Coronary artery (tissue), 2 donors: ENCODE data around the gene NTF3.

Source experiments
- DNase-seq: peaks from one replicate; pipeline ENCODE4 v3.0.0-alpha.2; 2017; ENCODE audit warnings: low spot score
- H3K27ac ChIP-seq, 2 donors: fragments of 200-600 bp; sonication (generic); one replicate each; pipeline ENCODE4 v1.5.1; 2016 to 2019
- H3K4me3 ChIP-seq: fragments of 200-600 bp; sonication (generic); 2 replicates; pipeline ENCODE4 v1.5.1; 2016; ENCODE audit warnings: mild to moderate bottlenecking, moderate library complexity
- CTCF ChIP-seq: fragments of 200-600 bp; sonication (generic); IDR thresholded peaks from one replicate; pipeline ENCODE4 v1.5.1; 2019; ENCODE audit warnings: antibody characterized with exemption

NTF3 gene

DNA sequence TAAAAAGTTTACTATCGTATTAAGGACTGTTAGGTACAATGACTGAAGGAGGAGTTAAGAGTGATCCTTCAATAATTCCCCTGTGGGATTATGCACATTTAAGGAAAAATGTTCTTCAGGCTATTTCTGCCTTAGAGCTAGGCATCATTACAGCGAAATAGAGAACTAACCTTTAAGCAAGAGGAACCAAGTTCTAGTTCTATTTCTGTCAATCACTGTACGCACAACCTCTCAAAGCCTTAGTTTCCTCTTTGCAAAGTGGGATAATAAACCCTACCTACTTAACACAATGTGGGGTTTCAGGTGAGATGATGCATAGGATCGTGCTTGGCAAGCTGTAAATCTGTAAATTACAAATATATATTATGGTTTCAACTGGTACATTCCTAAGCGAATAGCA lies 15.4 kb downstream of the NTF3 start:
- TF ChIP-seq CTCF, result no peak
- DNase-seq, result no peak
- Histone ChIP-seq H3K27ac (no peak overlapping the region), H3K4me3 (no peak overlapping the region)

- no peak overlapping the region for H3K27ac ChIP-seq
- no peak for TF ChIP-seq CTCF
- DNase-seq, result no peak
- H3K4me3 ChIP-seq, result no peak overlapping the region
Observed at GRCh38 chr12:5451251-5451650, 19.3 kb downstream of the NTF3 start.

DNA sequence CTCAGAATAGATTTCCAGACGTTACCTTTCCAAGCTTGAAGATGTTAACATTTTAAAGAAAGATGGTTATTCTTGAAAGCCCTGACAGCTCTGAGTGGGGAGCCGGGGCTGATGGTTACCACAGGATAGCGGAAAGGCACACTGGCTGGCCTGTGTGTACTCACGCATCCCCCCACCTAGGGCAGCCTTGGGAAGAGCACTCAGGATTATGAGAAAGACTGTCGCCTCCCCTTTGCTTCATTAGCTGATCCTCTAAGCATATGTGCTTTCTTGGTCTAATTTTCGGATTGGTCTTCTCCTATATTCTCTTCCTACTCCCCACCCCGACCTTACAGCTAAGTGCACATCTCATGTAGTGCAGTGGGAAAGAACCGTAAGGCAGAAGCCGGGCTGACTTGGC lies 20.7 kb downstream of the NTF3 start:
- no peak for TF ChIP-seq CTCF
- Histone ChIP-seq H3K27ac (no peak overlapping the region), H3K4me3 (no peak overlapping the region)
- DNase-seq, result no peak

DNA sequence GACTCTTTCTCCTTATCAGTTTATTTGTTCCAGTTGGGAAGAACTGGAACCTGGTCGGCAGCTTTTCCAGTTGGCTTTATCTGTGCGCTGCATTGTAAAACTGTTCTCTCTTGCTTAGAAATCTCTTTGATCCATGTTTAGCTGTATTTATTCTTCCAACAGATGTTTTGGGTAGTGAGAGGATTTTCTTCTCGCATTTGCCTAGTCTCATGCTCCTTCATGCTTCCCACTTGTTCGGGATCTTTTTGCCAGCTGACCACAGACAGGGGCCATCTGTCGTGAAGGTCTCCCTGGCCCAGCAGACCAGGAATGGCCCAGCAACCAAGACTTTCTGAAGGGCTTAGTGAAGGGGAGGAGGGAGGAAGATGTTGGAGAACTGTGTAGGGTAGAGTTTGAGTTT lies 21.6 kb downstream of the NTF3 start:
- Histone ChIP-seq H3K27ac (peak overlapping the region; percentile 18 to 26), H3K4me3 (no peak overlapping the region)
- no peak for TF ChIP-seq CTCF
- no peak for DNase-seq

GRCh38 chr12:5455045-5455444 lies 23.1 kb downstream of the NTF3 start:
- H3K27ac ChIP-seq, result peak overlapping the region in 1 of 2 donors; percentile 74
- no peak for TF ChIP-seq CTCF
- no peak overlapping the region for H3K4me3 ChIP-seq
- no peak for DNase-seq

DNA sequence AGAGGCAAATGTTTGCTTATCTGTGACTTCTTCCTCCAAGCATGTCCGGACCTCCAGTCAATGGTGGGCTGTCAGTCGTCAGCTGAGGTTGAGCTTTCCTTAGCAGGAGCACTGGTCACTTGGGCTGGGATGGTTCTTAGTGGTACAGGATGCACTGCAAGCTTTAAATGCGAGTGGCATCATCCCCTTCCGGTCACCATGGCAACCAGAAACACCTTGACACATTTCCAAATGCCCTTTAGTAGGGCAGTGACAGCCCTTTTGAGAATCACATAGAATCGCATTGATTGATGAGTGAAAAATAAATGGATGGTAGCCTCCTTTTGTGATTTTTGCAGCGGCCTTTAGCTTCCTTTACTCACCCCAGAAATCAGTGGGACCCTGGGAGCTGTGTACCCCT lies 24.1 kb downstream of the NTF3 start:
- H3K4me3 ChIP-seq, result no peak overlapping the region
- H3K27ac ChIP-seq, result peak overlapping the region; percentile 56 to 74
- no peak for DNase-seq

GRCh38 chr12:5456906-5457305 lies 25.0 kb downstream of the NTF3 start:
- TF ChIP-seq CTCF, result no peak
- Histone ChIP-seq H3K27ac (peak overlapping the region; percentile 56 to 74), H3K4me3 (peak overlapping the region; percentile 19)
- DNase-seq, result no peak

More for the DNA sequence above, 24.1 kb downstream of the NTF3 start:
- TF ChIP-seq CTCF, result no peak
